DOHH2 (cell line): ENCODE measurements around the gene CLCA1.

ENCODE experiments used
- CTCF ChIP-seq: fragments of 200-600 bp; sonication (generic); IDR thresholded peaks from one replicate; pipeline ENCODE4 v1.5.1; 2014; ENCODE audit warnings: antibody characterized with exemption, mild to moderate bottlenecking, low read depth, low read length; ENCODE audit not compliant: poor library complexity, severe bottlenecking
- EZH2phosphoT487 ChIP-seq: fragments of 200-600 bp; sonication (generic); IDR thresholded peaks from 2 replicates; pipeline ENCODE4 v1.6.1; 2017; ENCODE audit warnings: borderline replicate concordance, mild to moderate bottlenecking, antibody characterized with exemption, low read length, moderate library complexity, mixed read lengths

GRCh38 chr1:86503406-86504136 is 34.8 kb downstream of the CLCA1 start:
- TF ChIP-seq CTCF = no peak
- 0 out of 2 replicates have a peak, but pooled peaks have one; percentile 3 for TF ChIP-seq EZH2phosphoT487
